PFSK-1 (cell line): ENCODE results near the gene COL4A2.

Experiments used
- FOXP2 ChIP-seq: optimal IDR thresholded peaks from 2 replicates; pipeline ENCODE3; 2011; ENCODE audit warnings: borderline replicate concordance, control low read depth, inconsistent platforms; ENCODE audit not compliant: insufficient read depth; ENCODE audit errors: extremely low read length, extremely low read depth
- POLR2AphosphoS5 ChIP-seq: IDR thresholded peaks from 2 replicates; pipeline ENCODE4 v1.6.1; 2012; ENCODE audit warnings: low read depth, mild to moderate bottlenecking, control low read depth, low read length, moderate library complexity
- REST ChIP-seq, 2 experiments: IDR thresholded peaks; 2 replicates each; pipeline versions ENCODE4 v1.6.1 to v1.8.0; 2011 to 2012; ENCODE audit warnings: low read depth in 2 of 2, low read length in 2 of 2, control low read depth in 1 of 2, inconsistent platforms in 1 of 2, mild to moderate bottlenecking in 1 of 2, moderate library complexity in 1 of 2; ENCODE audit not compliant: insufficient read depth in 1 of 2
- SIN3A ChIP-seq: IDR thresholded peaks from 2 replicates; pipeline ENCODE4 v1.6.1; 2012; ENCODE audit warnings: mild to moderate bottlenecking, low read length, moderate library complexity, borderline replicate concordance; ENCODE audit not compliant: insufficient read depth
- TAF1 ChIP-seq: IDR thresholded peaks from 2 replicates; pipeline ENCODE4 v1.6.1; 2012; ENCODE audit warnings: low read length, control low read depth, borderline replicate concordance; ENCODE audit not compliant: insufficient read depth

COL4A2 gene

DNA sequence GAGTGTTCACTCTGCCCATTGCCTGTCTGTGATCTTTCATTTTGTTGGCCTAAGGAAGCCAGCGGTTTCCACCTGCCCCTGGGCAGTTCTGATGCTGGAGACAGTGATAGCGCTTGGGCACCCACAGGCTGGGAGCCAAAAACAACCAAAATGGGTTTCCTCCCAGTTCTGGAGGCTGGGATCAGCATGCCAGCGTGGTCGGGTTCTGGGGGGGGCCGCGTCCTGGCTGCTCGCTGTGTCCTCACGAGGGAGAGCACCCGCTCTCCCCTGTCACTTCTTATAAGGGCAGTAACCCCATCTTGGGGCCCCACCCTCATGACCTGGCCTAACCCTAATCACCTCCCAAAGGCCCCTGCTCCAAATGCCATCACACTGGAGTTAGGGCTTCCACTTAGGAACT is 186.5 kb downstream of the COL4A2 start:
- TF ChIP-seq TAF1 (no peak), FOXP2 (no peak), REST (IDR thresholded peaks at IDR 0.05; ENCODE audit: insufficient read depth in 1 of 2, low read depth in 2 of 2, low read length in 2 of 2) (no peak), POLR2AphosphoS5 (no peak), SIN3A (no peak)

DNA sequence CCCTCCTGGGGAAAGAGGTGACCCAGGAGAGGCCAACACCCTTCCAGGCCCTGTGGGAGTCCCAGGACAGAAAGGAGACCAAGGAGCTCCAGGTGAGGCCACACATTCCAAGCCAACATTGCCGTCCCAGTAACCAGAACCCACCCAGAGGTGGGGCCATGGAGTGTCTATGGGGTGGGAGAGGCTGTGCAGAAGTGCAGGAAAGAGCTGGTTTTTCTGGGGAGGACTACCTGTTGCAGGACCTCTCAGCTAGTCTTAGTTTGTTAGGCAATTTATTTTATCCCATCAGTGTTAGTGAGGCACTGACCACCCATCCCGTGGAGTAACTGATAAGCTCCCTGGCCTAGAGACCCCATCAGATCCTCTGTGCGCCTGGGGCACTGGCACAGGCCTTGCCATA is 188.3 kb downstream of the COL4A2 start:
- no peak for TF ChIP-seq SIN3A
- no peak for TF ChIP-seq POLR2AphosphoS5
- no peak for TF ChIP-seq FOXP2
- no peak for TF ChIP-seq REST (IDR thresholded peaks at IDR 0.05; ENCODE audit: insufficient read depth in 1 of 2, low read depth in 2 of 2, low read length in 2 of 2)
- no peak for TF ChIP-seq TAF1

DNA sequence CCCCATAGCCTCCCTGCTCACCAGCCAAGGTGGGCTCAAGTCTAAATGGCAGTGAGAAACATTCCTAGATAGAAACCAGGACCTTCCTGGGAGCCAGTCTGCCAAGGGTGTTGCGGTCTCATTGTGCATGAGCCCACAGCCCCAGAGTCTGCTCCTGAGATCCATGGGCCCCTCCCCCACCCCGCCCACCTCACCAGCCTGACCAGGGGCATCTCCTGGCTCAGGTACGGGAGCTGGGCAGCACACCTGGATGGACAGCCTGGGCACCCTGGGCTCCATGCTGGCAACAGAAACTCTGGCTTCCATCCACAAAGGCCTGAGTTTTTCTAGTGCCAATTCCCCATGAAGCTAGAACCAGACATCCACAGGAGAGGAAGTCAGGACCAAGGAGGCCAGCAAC is 188.8 kb downstream of the COL4A2 start:
- TF ChIP-seq REST (IDR thresholded peaks at IDR 0.05; ENCODE audit: insufficient read depth in 1 of 2, low read depth in 2 of 2, low read length in 2 of 2) (no peak), SIN3A (no peak), TAF1 (no peak), FOXP2 (no peak), POLR2AphosphoS5 (no peak)

DNA sequence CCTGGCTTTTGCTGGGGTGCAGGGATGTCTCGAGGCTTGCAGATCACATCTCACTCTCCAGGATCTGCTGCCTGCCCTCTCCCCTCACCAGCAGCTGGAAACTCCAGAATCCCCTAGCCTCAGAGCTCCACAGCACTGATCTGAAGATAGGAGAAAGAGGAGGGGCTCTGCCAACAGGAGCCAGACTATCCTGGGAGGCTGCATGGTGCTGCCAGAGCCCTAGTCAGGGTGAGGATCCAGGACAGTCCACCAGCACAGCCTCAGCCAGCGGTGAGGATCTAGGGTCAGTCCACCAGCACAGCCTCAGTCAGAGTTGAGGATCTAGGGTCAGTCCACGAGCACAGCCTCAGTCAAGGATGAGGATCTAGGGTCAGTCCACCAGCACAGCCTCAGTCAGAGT is 189.2 kb downstream of the COL4A2 start:
- TF ChIP-seq FOXP2 (no peak), TAF1 (no peak), POLR2AphosphoS5 (no peak), SIN3A (no peak), REST (IDR thresholded peaks at IDR 0.05; ENCODE audit: insufficient read depth in 1 of 2, low read depth in 2 of 2, low read length in 2 of 2) (no peak)

DNA sequence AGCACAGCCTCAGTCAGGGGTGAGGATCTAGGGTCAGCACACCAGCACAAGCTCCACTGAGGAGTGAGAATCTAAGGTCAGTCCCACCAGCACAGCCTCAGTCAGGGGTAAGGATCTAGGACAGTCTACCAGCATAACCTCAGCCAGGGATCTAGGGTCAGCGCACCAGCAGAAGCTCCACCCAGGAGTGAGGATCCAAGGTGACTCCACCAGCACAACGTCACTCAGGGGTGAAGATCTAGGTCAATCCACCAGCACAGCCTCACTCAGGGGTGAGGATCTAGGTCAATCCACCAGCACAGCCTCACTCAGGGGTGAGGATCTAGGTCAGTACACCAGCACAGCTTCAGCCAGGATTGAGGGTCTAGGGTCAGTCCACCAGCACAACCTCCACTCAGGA is 189.9 kb downstream of the COL4A2 start:
- TF ChIP-seq REST (IDR thresholded peaks at IDR 0.05; ENCODE audit: insufficient read depth in 1 of 2, low read depth in 2 of 2, low read length in 2 of 2) (no peak), POLR2AphosphoS5 (no peak), SIN3A (no peak), TAF1 (no peak), FOXP2 (no peak)
